Stimulated activated CD4-positive, alpha-beta T cell treated with anti-CD3 and anti-CD28 coated beads, Interleukin-2, amount 100 ng/mL, for 48 hours (primary cell): ENCODE measurements around the gene ARHGAP26.
A peak's percentile ranks its signal among the peaks of the same experiment; 100 is the strongest.
"Not testable (repeated sequence)": the region's sequence is repeated elsewhere in the genome, so short reads cannot be mapped to it uniquely, and the experiment has no call there.

Source experiments
- DNase-seq, 2 donors: peaks; one replicate each; pipeline ENCODE4 v3.0.0-alpha.2; 2020

Gene ARHGAP26

DNA sequence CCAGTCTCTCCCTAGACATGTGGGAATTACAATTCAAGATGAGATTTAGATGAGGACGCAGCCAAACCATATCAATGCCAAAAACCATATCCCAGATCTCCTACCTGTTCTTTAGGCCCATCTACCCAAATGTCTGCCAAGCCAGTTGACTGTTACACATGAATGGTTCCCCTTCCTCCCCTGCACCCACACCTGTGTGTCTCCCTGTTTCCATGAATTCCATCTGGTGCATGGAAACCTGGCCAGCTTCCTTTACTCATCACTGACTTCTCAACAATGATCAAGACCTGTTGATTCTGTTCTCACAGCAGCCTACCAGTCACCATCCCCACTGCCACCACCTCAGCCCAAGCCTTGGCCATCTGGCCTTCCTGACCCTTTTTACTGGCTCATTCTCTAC, 410.6 kb downstream of the ARHGAP26 start:
- no peak for DNase-seq

DNA sequence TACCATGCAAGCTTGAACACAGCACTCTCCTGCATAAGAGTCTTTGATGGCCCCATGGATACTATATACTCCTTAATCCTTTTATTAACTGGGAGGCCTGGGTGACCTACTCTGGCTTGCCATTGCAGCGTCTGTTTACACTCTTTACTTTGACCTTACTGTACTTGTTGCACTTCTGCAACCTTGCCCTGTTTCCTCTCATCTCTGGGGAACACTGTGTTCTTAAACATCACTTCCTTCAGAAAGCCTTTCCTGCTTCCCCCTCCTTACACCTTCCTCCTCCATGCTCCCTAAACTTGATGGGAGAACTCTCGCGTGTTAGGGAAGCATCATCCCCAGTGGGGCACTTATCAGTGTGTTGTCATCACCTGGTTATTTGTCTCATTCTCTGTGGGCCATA, 411.0 kb downstream of the ARHGAP26 start:
- DNase-seq = no peak

DNA sequence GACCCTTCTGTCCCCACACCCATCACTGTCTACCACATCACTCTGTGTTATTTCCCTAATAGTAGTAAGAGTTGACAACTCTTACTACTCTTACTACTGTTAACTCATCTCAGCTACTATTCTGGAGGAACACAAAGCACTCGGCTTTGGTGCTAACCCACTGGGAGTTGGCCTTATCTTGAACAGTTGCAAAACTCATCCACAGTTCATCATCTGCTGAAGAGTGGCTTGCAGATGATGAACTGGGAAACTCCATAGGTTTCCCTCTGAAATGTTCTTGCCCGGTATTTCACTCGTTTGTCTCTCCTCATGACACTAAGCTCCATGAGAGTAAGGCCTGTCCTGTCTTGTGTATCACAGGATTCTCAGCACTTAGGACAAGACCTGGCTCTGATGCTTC, 411.9 kb downstream of the ARHGAP26 start:
- DNase-seq = no peak

DNA sequence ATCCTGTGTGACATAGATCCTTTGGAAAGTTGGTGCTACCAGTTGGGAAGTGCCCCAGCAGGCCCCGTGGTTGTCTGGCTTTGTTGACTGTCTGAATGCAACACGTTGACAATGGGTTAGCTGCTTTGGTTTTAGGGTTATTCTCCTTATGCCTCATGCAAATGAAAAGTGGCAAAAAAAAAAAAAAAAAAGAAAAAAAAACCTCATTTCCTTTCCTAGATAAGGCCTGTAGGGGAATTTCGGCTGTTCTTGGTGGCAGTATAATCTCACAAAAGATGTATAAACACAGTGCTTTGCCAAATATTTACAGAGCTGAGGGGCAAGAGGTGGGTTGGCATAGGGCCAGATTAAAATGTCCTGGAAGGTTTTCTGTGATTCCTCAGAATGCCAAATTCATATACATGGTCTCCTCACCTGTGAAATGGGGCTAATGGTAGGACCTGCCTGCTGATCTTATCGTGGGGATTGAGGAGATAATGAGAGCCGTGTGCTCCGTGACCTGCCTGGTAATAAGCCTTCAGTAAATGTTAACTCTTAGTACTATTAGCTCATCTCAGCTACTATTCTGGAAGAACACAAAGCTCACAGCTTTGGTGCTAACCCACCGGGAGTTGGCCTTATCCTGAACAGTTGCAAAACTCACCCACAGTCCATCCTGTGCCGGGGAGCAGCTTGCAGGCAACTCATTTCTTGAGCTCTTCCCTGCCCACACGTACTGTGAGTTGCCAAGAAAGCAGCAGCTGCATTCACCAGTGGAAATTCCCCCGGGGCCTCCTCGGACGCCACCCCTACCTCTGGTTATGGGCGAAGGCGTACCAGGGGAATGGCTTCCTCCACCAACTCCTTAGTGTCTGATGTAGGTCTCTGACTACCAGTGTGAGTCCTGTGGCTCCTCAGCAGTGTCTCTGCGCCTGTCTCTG, 413.0 kb downstream of the ARHGAP26 start:
- peak; percentile 58 for DNase-seq

DNA sequence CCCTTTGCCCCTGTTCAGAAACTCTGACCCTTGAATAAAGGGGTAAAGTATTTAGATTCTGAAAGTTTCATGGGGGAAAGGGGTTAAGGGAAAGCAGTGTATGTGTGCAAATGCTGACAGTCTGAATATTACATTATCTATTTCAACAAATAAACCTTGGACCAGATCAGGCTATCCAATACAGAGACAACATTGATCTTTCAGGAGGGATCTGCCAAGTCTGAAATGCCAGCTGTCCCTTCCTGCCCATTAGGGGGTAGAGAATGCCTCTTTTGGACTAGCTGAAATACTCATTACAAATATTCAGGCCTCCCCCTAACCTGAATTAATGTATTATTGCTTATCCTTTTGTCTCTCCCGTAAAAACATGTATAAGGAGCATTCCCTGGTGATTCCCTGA, 413.8 kb downstream of the ARHGAP26 start:
- no peak for DNase-seq

DNA sequence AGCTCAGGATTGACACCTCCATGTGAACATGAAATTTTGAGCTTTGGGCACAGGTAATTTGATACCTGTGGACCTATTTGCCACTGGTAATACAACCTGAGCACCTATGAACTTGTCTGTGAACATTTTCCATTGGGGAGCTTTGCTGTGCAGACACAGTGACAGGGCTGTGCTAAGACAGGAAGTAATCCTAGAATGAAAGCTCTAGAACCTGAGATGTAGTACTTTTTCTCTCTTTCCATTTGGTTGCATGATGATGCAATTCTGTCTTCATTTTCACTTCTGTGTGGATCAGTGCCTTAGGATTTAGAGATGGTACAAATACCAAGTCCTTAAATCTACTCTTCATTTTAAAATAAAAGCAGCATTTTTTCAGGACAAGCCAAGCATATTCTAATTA, 416.4 kb downstream of the ARHGAP26 start:
- no peak for DNase-seq

DNA sequence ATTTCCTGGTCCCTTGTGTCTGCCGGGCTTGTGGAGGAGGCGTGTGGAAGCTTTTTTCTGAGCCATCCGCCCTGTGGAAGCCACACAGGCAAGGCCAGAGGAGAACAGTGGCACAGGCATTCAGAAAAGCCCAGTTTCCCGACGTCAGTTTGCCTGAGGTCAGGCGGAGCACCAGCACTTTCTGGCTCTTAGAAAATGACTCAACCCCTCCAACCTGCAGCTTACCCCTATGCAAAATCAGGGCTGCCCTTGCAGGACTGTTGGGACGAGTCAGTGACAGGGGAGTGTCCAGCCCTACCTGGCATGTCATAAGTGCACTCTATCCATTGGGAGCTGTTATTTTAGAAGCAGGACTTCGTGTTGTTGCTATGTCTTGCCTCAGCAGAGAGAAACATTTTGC, 417.3 kb downstream of the ARHGAP26 start:
- DNase-seq = no peak

DNA sequence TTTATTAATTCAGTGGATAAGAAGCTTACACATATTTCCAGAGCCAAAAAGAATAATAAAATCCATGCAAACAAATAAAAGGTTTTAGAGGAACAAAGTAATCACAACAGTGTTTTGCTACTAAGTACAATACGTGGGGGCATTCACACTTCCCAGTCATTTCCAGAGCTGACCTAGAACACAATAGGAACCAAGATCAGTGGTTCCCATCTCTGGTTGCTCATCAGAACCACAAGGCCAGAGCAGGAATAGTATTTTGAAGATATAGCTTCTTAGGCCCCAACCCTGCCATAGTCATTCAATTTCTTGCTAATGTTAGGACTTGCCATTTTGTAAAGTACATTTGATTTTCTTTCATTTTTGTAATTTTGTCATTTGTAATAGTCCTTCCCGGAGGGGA, 417.9 kb downstream of the ARHGAP26 start:
- no peak for DNase-seq

DNA sequence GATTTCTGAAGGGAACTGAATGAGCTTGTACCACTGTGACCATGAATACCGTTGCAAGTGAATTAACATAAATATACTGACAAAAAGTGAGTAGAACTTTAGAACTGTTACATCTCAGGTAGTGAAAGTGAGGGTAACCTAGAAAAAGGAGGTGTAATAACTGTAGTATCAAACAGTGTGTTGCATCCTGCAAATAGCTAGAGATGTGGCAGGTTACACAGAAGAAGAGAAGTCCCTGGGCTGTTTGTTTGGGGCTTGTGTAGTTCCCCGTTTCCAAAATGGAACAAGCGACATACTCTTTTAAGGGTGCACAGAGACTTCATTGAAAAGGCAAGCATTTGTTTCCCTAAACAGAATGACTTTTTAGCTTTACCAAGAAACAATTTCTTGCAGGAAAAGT, 418.5 kb downstream of the ARHGAP26 start:
- DNase-seq = no peak

DNA sequence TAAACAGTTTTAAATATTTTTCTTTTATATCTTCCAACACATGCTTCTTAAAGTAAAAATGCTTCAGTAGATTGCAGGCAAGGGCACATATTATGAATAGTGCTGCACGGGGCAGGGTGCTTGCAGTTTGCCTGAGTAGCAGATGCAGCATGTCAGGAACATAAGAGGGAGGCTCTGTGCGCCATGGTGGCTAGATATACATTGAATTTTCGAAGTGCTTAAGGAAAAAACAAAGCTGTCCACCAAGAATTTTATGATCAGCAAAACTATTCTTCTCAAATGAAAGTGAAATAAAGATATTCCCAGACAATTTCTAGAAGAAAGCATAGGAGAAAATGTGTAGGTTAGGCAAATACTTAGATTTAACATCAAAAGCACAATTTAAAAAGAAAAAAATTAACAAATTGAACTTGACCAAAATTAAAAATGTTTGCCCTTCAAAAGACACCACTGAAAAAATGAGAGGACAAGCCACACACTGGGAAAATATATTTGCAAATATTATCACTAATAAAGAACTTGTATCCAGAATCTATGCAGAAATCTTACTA, 420.2 kb downstream of the ARHGAP26 start:
- no peak for DNase-seq

DNA sequence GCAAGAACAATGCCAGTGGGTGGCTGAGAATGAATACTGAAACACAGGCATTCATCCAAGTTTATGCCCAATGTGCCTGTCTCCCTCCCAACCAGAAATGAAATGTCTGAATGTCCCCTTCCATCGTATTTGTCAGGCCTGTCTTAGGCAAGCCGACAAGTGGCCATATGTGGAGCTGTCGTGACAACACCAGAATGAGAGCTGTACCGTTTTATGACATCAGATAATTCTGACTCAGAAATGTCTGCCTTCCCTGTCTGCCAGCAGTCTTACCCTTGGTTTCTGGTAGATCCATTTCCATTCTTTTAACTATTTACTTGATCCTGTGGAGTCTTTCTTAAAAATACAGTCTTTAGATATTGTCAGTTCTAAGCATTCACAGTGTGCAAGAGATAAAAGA, 421.5 kb downstream of the ARHGAP26 start:
- DNase-seq = no peak

DNA sequence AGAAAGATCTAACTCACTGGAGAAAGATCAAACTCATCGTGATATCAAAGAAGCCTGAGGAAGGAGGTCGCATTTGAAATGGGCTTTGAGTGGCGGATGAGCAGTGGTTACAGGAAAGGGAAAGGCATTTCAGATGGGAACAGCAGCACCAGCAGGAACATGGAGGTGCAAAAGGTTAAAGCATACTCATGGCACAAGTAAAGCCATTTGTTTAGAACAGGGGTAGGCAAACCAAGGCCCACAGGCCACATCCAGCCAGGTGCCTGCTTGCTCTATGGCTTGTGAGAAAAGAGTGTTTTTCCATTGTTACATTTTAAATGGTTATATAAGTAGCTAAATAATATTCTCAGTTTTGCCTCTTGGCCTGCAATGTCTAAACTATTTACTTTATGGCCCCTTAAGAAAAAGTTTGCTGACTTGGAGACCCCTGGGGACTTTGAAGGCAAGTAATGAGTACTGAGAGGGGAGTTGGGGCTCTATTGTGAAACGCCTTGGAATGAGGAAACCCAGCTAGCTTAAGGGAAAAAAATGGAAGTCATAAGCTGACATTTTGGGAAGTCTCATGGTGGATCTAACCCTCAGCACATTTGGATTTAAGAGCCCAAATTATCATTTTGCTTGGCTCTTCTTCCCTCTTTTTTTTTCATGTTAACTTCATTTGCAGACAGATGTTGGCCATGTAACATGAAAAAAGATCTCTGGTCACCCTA, 422.2 kb downstream of the ARHGAP26 start:
- no peak for DNase-seq

DNA sequence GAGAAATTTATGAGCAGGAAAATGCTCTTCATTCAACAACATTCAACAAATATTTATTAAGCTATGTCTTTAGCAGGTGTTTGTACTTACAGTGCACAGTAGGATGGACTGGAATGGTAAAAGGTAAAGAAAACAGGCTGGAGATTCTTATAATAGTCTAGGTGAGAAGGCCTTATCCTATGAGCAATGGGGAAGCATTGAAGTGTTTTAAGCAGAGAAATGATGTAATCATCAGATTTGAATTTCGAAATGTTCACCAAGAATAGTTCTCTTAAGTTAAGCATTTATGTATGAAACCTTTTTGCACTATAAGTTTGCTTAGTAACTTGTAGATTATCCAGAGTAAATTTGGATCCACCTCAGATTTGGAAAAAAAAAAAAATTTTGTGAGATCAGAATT, 424.0 kb downstream of the ARHGAP26 start:
- no peak for DNase-seq

DNA sequence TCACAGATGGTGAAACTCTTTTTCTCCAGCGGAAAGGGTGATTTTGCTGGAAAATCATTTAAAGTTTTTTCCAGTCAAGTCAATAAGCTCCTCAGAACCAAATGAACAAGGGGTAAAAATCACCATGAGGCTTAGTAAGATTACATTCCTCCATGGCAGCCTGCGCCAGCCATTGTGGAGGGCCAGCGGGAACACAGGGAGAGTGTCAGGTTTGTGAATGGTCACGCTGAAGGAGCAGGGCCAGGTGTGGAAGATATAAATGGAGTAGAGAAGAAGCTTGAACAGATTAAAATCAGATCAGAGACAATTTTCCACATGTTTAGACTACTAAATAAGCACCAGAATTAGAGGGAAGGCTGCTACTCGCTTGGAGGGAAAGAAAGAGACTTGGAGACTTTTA, 424.5 kb downstream of the ARHGAP26 start:
- no peak for DNase-seq

DNA sequence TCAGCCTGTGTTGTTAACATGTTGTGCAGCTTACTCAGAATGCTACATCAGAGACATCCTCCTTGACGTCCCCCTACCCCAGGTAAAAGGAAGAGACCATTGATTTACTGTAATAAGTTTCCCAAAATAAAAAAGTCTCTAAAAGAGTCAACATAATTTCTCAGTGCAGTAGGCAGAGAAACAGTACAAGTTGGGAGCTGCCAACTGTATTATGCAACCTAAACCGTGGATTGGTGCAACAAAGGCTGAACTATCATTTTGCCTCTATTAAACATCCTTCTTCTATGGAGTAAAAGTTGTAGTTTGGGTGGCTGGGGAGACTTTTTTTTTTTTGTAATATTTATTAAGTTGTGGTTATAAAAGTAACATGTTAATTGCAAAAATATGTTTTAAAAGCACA, 425.3 kb downstream of the ARHGAP26 start:
- no peak for DNase-seq

DNA sequence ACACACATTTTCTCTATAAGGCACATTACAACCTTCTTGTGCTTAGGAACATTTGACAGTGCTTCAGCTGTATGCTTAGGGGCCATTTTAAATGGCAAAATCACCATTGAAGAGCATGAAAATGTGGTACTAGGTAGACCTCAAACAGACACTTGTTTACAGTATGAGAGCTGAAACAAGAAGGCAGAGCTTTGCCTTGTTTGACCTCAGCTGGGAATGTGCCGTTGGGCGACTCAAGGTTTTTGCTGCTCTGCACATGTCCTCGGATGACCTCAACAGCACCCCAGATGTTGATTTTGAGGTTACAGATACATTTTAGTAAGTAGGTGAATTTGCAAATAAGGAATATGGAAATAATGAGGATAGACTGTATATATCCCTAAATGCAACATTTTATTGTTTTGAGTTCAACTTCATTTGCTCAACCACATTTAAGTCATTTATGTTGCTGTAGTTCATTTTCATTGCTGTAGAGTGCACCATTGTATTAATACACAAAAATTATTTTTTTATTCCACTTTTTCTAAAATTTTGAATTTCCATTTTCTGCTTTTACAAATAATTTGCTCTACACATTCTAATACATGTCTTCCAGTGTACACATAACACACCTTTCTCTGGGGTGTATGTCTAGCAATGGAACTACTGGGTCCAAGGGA, 426.6 kb downstream of the ARHGAP26 start:
- no peak for DNase-seq

DNA sequence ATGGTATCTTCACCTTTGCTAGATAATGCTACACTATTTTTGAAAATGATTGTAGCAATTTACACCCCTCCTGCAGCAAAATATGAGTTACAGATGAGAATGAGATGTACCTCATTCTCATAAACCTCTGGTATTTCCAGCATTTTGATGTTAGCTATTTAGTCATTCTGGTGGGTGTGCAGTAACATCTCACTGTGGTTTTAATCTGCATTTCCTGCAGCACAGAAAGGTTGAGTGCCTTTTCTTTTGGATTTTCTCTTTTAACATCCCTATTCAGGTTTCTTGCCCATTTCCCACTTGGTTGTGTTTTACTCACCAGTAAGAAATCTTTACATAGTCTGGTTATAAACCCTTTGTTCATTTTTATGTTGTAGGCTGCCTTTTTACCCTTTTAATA, 427.1 kb downstream of the ARHGAP26 start:
- DNase-seq = no peak

DNA sequence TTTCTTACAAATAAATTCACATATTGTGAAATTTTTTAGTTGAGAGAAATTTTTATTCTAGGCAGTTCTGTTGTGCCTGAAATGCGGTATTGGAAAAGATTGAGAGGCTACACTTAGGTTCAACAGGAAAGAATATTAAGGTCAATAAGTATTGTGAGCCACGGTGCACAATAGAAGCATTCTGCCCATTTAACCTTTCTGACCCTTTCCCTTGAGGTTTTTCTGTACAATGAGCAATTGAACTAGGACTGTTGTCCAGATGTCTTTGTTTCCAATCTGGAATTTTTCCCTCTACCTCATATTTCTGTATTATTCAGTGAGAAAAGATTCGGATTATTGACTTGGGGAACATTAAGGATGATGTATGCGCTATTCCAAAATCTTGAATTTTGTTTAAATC, 428.2 kb downstream of the ARHGAP26 start:
- DNase-seq = no peak

DNA sequence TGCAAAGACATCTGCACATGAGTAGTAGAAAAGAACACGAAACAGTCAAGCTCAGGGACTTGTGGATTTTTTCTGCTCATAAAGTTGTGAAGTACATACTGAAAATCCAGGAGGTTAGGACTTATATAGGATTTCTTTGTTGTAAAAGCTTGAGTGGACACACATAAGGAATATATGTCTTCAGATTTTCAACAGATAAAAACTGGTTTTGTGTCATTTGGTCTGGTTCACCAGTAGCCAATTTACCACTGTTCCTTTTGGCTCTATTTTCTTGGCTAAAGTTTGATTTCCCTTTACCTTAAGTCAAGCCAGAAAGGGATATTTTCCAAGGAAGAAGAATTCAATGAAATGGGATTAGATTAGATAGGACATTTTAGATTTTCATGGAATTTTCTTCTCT, 429.0 kb downstream of the ARHGAP26 start:
- DNase-seq = no peak

DNA sequence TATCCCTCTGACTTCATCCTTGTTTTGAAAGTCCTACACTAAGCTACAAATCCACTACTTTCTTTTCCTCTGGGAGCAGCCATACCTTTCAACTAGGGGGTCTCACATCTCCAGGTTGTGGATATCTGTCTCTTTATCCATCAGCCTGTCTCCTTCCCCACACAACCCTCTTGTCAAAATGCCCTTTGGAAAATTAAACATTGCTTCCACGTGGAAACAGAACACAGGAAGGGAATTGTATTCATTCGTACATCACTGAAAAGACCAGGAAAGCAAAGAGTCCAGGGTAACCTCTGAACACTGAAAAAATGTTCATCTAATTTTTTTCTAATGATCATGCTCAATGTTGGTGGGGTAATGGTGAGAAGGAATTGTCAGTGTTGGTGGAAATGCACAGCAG, 429.7 kb downstream of the ARHGAP26 start:
- no peak for DNase-seq

DNA sequence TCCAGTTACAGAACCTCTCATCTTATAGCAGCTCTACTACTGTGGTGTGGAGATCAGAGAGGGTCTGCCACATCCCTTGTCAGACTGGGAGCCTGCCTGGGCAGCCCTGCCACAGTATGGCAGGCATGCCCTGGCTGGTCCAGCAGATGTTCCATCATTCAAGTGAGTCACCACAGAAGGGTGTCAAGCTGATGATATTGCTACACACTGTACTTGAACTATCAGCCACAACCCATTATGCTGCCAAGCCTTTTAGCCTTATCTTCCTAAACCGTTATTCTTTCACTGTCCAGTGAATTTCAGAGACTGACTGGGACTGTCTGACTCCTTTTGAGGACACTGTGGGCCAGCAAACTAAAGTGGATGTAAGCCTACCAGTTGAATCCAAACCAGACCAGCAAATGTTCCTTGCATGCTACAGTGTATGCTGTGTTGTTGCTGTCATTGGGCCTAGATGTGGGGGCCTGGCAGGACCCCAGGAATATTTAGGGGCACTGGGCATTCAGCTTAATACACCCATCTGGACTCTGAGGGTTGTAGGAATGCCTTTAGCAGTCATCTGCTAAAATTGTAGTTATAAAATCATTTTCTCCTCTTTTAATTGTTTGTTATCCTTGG, 430.7 kb downstream of the ARHGAP26 start:
- no peak for DNase-seq

DNA sequence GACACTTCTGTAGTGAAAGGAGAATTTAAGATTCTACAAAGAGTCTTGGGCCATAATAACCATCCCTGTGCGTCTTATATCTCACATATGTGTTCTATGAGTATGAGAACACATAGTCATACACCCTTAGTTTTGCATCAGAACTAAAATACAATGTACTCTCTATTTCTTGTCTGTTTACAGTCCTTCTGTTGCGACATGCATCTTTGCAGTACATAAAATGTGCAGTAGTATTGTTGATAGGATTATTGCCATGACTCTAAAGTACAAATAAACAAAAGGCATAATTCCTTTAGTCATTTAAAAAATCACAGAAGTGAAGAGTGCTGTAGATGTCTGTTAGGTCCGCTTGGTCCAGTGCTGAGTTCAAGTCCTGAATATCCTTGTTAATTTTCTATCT, 431.4 kb downstream of the ARHGAP26 start:
- no peak for DNase-seq

DNA sequence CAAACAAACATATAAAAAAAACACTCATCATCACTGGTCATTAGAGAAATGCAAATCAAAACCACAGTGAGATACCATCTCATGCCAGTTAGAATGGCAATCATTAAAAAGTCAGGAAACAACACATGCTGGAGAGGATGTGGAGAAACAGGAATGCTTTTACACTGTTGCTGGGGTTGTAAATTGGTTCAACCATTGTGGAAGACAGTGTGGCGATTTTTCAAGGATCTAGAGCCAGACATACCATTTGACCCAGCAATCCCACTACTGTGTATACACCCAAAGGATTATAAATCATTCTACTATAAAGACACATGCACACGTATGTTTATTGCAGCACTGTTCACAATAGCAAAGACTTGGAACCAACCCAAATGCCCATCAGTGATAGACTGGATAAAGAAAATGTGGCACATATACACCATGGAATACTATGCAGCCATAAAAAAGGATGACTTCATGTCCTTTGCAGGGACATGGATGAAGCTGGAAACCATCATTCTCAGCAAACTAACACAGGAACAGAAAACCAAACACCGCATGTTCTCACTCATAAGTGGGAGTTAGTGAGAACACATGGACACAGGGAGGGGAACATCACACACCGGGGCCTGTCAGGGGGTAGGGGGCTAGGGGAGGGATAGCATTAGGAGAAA, 433.3 kb downstream of the ARHGAP26 start:
- not testable (repeated sequence) for DNase-seq
